ENCODE measurements around the gene PRCD. TPM values are rescaled to one million over a fixed set of nuclear protein-coding genes. Genes with fewer than 3 reads are reported as not detected.

PRCD gene
- total and polyA plus RNA-seq, 12 donors = 1.5 to 37.2 (median 5.0) TPM; not detected in 2

- no peaks in the 10 kb centered on the region for H3K27me3 ChIP-seq
- H3K4me3 ChIP-seq = peak within 1 kb of the TSS in 3 of 4 donors; percentile 25 to 77 (median 57)
- DNase-seq = peak; percentile 73 to 82 (median 75)
- no peaks in the 10 kb centered on the region for H3K9me3 ChIP-seq (replicated peaks in 1 of 3)
- H3K27ac ChIP-seq = peak within 1 kb of the TSS in 3 of 5 donors; percentile 16 to 61 (median 30)
- H3K36me3 ChIP-seq (replicated peaks in 1 of 2) = no peaks in the 10 kb centered on the region
- intact Hi-C loops (cut with DNase I) = loop anchor here (5.0 to 10.0 kb wide), 2 partner anchors 61 to 64 kb away; no protein-coding TSS in a partner anchor
- TF ChIP-seq POLR2A (IDR thresholded peaks at IDR 0.05) (peak in 1 of 2 donors; percentile 63), CTCF (IDR thresholded peaks at IDR 0.05) (peak; percentile 20 to 67 (median 50))
- WGBS, 4 donors = 1 to 11% (median 4%) methylated on average over 4 to 84 of the region's 84 CpGs
- peaks cover 0 to 13% of the 10 kb centered on the region in 2 donors for H3K4me1 ChIP-seq (replicated peaks in 1 of 2)
Observed at GRCh38 chr17:76585649-76586593, 46.1 kb downstream of the PRCD start, which contains the start of gene ST6GALNAC2. Gene ST6GALNAC2, minus strand, starts transcription at chr17:76585860. Its CDS starts 52 bp downstream, at chr17:76585808.

- H3K9me3 ChIP-seq (replicated peaks in 1 of 3) = no peaks in the 10 kb centered on the region
- H3K27ac ChIP-seq = no peak overlapping the region
- TF ChIP-seq CTCF (IDR thresholded peaks at IDR 0.05) (no peak), POLR2A (IDR thresholded peaks at IDR 0.05) (no peak)
- H3K36me3 ChIP-seq (replicated peaks in 1 of 2) = no peaks in the 10 kb centered on the region
- no peak for DNase-seq
- 33 to 51% (median 35%) methylated on average over 9 to 17 of the region's 17 CpGs for WGBS, 4 donors
- H3K27me3 ChIP-seq = no peaks in the 10 kb centered on the region
- H3K4me3 ChIP-seq = no peak overlapping the region
- intact Hi-C loops (cut with DNase I) = loop anchor here (5.0 to 10.0 kb wide), 2 partner anchors 62 to 65 kb away; no protein-coding TSS in a partner anchor
- H3K4me1 ChIP-seq (replicated peaks in 1 of 2) = peaks cover 0 to 13% of the 10 kb centered on the region in 2 donors
Observed at GRCh38 chr17:76586741-76587487, 47.1 kb downstream of the PRCD start.

GRCh38 chr17:76588182-76588581 lies 48.3 kb downstream of the PRCD start:
- Histone ChIP-seq H3K27ac (no peak overlapping the region), H3K4me1 (replicated peaks in 1 of 2) (peaks cover 0 to 13% of the 10 kb centered on the region in 2 donors), H3K4me3 (no peak overlapping the region), H3K36me3 (replicated peaks in 1 of 2) (no peaks in the 10 kb centered on the region), H3K27me3 (no peaks in the 10 kb centered on the region), H3K9me3 (replicated peaks in 1 of 3) (no peaks in the 10 kb centered on the region)
- peak in 2 of 7 donors; percentile 26 to 53 for DNase-seq
- intact Hi-C loops (cut with DNase I) = loop anchor here (5.0 to 10.0 kb wide), 2 partner anchors 63 to 66 kb away; no protein-coding TSS in a partner anchor
- no peak for TF ChIP-seq CTCF (IDR thresholded peaks at IDR 0.05)

- 82 to 87% (median 86%) methylated on average over 7 to 8 of the region's 8 CpGs for WGBS, 4 donors
- Histone ChIP-seq H3K4me1 (replicated peaks in 1 of 2) (no peaks in the 10 kb centered on the region), H3K4me3 (no peak overlapping the region), H3K27me3 (no peaks in the 10 kb centered on the region), H3K36me3 (replicated peaks in 1 of 2) (no peaks in the 10 kb centered on the region), H3K27ac (no peak overlapping the region), H3K9me3 (replicated peaks in 1 of 3) (no peaks in the 10 kb centered on the region)
- no peak for TF ChIP-seq POLR2A (IDR thresholded peaks at IDR 0.05)
- no peak for DNase-seq
- intact Hi-C loops (cut with DNase I) = no loop called here
Observed at GRCh38 chr17:76593384-76593826, 53.6 kb downstream of the PRCD start.

Measured in adrenal gland (tissue), 12 donors.